ENCODE measurements around the gene ZMIZ2. TPM values are rescaled to one million over a fixed set of nuclear protein-coding genes. Genes with fewer than 3 reads are reported as not detected.
A peak's percentile ranks its signal among the peaks of the same experiment; 100 is the strongest.
"Not testable (repeated sequence)": the region's sequence is repeated elsewhere in the genome, so short reads cannot be mapped to it uniquely, and the experiment has no call there.

Gene ZMIZ2
- 12.6 TPM for total RNA-seq

- DNase-seq, result peak; percentile 94
These were observed at the start of gene ZMIZ2 for GRCh38 chr7:44748045-44748947. Gene ZMIZ2, plus strand, starts transcription at chr7:44748847. Its CDS starts 7,403 bp downstream, at chr7:44756250.

GRCh38 chr7:44699598-44699997 lies 49.0 kb upstream of the ZMIZ2 start:
- not testable (repeated sequence) for DNase-seq

DNA sequence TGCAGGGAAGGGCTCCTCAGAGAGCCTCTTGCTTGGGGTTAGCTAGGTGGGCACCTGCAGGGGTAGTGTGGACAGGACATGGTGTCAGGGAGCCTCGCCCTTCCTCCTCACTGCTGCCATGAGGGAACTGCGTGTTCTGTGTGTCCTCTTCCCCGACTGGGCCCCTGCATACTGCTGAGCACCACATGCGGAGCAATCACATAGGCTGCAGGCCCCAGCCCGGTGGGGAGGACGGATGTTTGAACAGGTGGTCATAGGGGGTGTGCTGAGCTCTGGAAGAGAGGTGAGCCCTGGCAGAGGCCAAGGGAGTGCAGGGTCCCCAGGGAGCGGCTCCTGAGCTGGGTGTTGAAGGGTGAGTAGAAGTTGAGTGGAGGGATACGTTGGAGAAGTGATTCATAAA lies 48.3 kb upstream of the ZMIZ2 start:
- DNase-seq, result no peak

- not testable (repeated sequence) for DNase-seq
These were observed 45.3 kb upstream of the ZMIZ2 start for GRCh38 chr7:44703391-44703790.

- DNase-seq, result no peak
These were observed 44.7 kb upstream of the ZMIZ2 start for GRCh38 chr7:44703921-44704320.

GRCh38 chr7:44705434-44705833 lies 43.2 kb upstream of the ZMIZ2 start:
- DNase-seq, result no peak

DNA sequence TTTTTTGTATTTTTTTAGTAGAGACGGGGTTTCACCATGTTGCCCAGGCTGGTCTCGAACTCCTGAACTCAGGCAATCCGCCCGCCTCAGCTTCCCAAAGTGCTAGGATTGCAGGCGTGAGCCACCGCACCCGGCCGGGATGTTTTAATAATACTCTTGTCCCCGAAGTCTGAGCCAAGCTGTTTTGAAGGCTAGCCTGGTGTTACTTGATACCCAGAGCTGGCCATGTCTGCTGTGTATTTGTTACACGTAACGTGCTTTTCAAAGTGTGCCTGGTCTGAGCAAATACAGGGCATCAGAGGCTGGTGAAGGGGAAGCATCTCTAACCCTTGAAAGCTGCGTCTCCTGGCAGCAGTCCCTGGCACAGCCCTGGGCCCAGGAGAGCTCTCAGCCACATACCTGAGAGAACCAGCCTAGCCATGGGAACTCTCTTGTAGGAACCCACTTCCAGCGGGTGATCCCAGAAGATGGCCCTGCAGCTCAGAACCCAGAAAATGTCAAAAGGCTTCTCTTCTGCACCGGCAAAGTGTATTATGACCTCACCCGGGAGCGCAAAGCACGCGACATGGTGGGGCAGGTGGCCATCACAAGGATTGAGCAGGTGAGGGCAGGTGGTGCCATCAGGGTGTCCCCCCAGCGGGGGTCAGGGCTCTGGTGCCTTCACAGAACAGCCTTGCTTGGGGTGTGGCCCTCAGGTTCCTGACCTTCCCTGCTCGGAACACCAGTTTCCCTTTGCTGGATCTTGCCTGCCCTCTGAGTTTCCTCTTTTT lies 41.7 kb upstream of the ZMIZ2 start:
- no peak for DNase-seq

- DNase-seq, result no peak
These were observed 41.0 kb upstream of the ZMIZ2 start for GRCh38 chr7:44707558-44708230.

DNA sequence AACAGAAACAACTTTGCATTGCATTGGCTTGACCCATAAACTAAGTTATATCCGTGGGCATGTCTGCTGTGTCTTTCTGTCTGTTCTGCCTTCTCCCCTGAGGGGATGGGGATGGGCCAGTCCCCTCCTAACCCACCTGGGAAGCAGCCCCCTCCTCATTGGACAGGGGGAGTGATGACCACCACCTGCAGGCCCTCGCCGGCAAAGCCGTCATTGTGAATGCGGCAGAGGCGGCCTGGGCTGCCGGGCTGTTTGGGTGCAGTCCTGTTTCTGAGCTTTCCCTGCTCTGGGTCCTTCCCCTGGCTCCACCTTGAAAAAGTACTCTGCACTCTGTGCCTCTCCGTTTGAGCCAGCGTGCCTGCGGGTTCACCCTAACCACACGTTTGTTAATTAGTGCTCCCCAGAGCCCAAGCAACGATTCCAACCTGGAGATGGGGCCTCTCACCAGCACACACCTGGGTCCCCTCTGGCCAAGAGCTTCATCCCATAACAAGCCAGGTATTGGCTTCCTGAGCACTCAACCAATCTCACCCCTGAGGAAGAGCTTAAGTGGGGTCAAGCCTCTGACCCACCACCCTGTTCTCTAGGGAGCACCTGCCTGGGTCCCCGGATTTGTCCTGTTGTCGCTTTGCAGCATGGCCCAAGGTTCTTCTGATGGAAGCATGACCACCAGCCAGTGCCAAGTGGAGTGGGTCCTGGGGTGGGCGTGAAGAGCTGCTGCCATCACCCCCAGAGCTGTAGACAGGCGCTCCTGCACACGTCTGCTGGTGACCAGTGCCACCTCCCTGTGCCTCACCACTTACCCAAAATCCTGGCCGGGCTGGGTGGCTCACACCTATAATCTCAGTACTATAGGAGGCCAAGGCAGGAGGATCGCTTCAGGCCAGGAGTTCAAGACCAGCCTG lies 39.4 kb upstream of the ZMIZ2 start:
- no peak for DNase-seq

DNA sequence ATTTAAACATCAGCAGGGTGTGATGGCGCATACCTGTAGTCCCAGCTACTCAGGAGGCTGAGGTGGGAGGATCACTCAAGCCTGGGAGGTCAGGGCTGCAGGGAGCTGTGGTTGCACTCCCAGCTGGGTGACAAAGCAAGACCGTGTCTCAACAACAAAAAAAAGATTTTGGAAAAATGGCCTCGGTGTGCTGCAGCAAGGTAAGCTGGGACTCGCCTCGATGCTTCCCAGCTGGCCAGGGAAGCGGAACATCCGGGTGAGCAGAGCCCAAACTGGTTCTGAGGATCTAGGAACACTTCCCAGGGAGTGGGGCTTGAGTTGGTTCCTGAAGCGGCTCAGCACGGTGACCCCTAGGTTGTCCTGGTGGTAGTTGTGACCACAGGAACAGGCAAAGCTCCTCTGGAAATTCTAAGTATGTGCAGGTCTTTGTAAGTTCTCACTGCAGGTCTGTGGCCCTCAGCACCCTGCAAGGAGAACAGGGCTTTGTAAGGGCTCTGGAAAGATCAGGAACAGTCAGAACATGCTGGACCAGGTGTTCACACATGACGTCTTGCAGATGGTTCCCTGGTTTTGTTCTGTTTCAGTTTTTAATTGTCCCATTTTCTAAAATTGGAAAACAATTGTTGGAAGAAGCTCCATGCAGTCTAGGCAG lies 38.6 kb upstream of the ZMIZ2 start:
- DNase-seq, result no peak

DNA sequence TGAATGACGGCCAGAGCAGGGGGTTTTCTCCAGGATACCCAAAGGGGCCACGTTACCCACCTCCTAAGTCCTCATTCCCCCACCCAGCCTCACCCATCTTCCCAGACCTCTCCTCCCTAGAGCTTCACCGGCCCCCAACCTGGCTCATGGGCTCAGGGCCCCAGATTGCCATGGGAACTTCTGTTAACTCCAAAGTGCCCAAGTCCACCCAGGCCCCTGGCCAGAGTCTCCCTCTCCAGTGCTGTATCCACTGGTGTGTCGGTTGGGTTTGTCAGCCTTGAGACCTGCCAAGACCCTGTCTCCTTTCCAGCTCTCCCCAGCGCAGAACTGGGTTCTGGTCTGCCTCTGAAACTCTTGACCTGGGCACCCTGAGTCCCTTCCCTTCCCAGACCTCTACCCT lies 37.1 kb upstream of the ZMIZ2 start:
- DNase-seq, result no peak

DNA sequence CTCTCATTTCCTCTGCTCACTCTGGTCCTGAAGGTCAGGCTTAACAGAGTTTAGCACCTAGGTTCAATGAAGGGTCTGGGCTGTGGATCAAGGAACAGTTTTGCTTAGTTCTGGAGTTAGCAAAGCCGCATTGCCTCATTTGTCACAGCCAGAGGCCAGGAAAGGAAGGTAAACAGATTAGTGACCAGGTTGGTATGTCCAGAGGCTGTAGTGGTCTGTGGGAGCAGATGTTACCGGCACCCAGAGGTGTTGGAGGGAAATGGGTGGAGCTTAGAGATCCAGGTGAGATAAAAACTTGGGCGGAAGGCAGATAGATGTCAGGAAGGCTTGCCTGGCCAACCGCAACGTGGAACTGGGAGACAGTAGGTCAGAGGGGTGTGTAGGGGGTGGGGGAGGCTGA lies 36.6 kb upstream of the ZMIZ2 start:
- no peak for DNase-seq

DNA sequence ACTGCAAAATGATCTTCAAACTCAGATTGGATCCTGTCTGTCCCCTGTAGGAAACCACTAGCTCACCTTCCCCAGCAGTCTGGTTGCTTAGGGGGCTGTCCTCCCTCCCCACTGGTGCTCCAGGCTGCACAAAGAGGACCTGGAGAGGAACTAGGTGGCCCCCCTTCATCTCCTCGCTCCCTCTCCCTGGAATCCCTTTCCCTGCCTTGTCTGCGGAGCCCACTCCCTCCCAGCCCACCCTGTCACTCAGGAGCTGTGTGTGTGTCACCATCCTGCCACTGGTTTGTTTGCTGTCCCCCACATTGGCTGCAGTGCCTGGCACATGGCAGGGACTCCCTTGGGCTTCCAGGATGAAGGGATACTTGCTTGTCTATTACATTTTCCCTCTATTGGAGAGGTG lies 35.5 kb upstream of the ZMIZ2 start:
- DNase-seq, result no peak

- no peak for DNase-seq
These were observed 34.8 kb upstream of the ZMIZ2 start for GRCh38 chr7:44713680-44714335.

DNA sequence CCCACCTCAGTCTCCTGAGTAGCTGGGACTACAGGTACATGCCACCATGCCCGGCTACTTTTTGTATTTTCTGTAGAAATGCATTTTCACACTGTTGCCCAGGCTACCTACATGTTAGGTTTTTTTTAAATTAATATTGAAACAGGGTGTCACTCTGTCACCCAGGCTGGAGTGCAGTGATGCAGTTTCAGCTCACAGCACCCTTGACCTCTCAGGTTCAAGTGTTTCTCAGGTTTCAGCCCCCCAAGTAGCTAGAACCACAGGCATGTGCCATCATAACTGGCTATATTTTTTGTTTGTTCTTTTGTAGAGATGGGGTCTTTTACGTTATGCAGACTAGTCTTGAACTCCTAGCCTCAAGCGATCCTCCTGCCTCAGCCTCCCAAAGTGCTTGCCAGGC lies 32.4 kb upstream of the ZMIZ2 start:
- DNase-seq, result no peak

- DNase-seq, result no peak
These were observed 28.3 kb upstream of the ZMIZ2 start for GRCh38 chr7:44720301-44720700.

DNA sequence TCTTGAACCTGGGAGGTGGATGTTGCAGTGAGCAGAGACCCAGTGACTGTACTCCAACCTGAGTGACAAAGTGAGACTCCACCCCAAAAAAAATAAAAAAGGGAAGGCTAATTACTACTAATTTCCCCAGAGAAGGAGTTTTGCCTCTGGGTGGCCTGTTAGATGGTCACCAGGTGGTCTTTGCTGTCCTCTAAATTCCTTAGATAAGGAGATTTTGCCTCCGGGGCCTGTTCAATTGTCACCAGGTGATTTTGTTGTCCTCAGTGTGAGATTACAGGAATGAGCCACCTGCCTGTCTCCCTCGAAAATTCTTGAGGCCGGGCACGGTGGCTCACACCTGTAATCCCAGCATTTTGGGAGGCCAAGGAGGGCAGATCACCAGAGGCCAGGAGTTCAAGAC lies 24.4 kb upstream of the ZMIZ2 start:
- no peak for DNase-seq

- DNase-seq, result not testable (repeated sequence)
These were observed 22.4 kb upstream of the ZMIZ2 start for GRCh38 chr7:44726250-44726649.

DNA sequence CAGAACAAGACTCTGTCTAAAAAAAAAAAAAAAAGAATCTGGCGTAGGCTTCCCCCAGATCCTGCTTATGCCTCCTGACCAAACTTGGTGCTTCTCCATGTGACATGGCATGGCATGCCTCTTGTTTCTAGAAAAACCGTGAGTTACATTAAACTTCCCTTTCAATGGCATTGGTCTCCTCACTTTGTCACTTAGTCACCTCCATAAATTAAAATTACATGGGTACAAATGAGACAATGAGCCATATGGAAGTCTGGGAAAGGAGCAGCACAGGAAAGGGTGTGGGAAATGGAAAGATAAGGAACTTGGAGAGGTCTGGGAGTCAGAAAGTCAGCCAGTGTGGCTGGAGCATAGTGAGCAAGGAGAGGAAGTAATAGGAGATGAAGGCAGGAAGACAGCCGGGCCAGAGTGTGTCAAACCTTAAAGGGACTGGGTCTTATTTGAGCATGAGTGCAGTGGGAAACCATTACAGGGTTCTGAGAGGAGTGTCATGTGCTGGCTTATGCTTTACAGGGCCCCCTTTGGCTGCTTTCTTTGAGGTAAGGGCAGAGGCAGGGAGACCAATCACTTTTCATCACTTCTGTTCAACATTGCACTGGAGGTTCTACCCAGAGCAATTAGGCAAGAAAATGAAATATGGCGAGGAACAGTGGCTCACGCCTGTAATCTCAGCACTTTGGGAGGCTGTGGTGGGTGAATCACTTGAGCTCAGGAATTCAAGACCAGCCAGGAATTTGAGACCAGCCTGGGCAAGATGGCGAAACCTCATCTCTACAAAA lies 21.3 kb upstream of the ZMIZ2 start:
- no peak for DNase-seq

- no peak for DNase-seq
These were observed 20.7 kb upstream of the ZMIZ2 start for GRCh38 chr7:44727937-44728262.
